ENCODE data around the gene NUDT3. TPM values are rescaled to one million over a fixed set of nuclear protein-coding genes. Genes with fewer than 3 reads are reported as not detected.

The NUDT3 gene
- total and polyA plus RNA-seq, 2 experiments from 2014 or later = 12.1 to 31.1 TPM

DNA sequence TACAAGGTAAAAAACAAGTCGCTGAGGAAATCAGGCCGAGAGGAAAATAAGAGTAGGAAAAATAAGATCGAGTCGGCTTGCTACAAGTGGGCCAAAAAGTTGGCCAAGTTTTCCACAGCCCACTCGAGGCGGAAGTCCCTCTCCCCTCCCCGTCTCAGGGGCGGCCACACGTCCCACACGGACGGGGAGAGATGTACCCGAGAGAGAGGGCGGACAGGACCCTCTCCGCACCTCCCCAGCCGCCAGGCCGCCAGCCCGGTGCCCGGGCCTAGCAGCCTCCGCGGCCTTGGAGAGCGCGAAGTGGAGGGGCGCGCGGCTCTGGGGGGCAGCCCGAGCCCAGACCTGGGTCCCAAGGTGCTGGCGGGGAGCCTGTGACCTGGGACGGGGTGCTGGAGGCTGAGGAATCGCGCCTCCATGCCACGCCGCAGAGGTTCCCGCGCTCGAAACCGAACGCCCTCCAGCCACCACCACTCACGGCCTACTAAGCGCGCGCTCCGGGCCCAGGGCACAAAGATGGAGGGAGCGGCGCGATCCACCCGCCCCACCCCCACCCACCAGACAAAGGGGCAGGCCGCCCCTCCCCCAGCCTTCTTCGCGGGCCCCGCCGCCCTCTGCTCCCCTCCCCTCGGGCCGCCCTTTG is 157.7 kb downstream of the NUDT3 start:
- peak overlapping the region; percentile 55 for H3K4me3 ChIP-seq
- peaks cover 18% of the 10 kb centered on the region for H4K20me1 ChIP-seq (replicated peaks; ENCODE audit: insufficient read depth)
- H2AFZ ChIP-seq = no peak overlapping the region
- peak overlapping the region; percentile 82 for H3K4me2 ChIP-seq
- no peaks in the 10 kb centered on the region for H3K27me3 ChIP-seq (ENCODE audit: insufficient read depth)
- Mint-ChIP-seq H3K4me1 (peaks cover 29% of the 10 kb centered on the region), H3K36me3 (ENCODE audit: low read depth) (peaks cover 17% of the 10 kb centered on the region), H3K9me3 (peaks cover 7% of the 10 kb centered on the region; the same call in 2 of the 3 replicates), H3K27ac (peak overlapping the region; percentile 96), H3K27me3 (ENCODE audit: insufficient read depth, low read depth, poor library complexity) (peaks cover 29% of the 10 kb centered on the region), H3K4me3 (peak overlapping the region; percentile 61)
- TF ChIP-seq POLR2AphosphoS5 (IDR thresholded peaks at IDR 0.05; ENCODE audit: low read depth) (peak; percentile 53), EZH2phosphoT487 (IDR thresholded peaks at IDR 0.05; ENCODE audit: unreplicated experiment) (no peak)
- peaks cover 34% of the 10 kb centered on the region for H3F3A ChIP-seq (replicated peaks; ENCODE audit: low read depth)
- H3K36me3 ChIP-seq (ENCODE audit: insufficient read depth) = peaks cover 11% of the 10 kb centered on the region; the same call in 1 of the 2 replicates
- DNase-seq (ENCODE audit: low spot score) (no peak), ATAC-seq (peak; percentile 19)
- H3K4me1 ChIP-seq (ENCODE audit: insufficient read depth) = peaks cover 33% of the 10 kb centered on the region
- H3K9me2 ChIP-seq (ENCODE audit: insufficient read depth) = no peaks in the 10 kb centered on the region
- peak overlapping the region; percentile 100 for H3K27ac ChIP-seq (ENCODE audit: low read depth)
- peaks cover 34% of the 10 kb centered on the region for H3K79me2 ChIP-seq (replicated peaks; ENCODE audit: insufficient read depth)

DNA sequence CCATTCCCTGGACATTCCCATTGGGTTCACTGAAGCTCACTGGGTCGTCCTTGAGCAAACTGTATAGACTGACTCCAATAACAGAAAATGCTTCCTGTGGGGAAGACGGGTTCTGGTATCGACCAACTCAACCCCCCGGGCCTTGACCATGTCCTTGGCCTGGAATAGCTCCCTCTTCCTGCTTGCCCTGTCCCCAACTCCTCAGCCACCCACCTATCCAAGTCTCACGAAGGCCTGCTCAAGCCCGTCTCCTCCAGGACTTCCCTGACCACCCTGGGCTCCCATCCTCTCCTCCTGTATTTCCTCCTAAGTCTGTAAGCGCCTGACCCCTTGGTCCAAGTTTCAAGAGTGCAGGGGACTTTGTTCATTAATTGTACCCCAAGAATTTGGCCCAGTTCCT is 158.6 kb downstream of the NUDT3 start:
- Histone ChIP-seq H3K4me3 (peak overlapping the region; percentile 55; the same call in 1 of the 2 replicates), H3K36me3 (ENCODE audit: insufficient read depth) (peaks cover 2% of the 10 kb centered on the region; the same call in 1 of the 2 replicates), H3F3A (replicated peaks; ENCODE audit: low read depth) (peaks cover 28% of the 10 kb centered on the region), H3K9me2 (ENCODE audit: insufficient read depth) (no peaks in the 10 kb centered on the region), H4K20me1 (replicated peaks; ENCODE audit: insufficient read depth) (peaks cover 9% of the 10 kb centered on the region), H3K79me2 (replicated peaks; ENCODE audit: insufficient read depth) (peaks cover 25% of the 10 kb centered on the region), H3K27me3 (ENCODE audit: insufficient read depth) (no peaks in the 10 kb centered on the region), H3K4me2 (peak overlapping the region; percentile 82), H3K27ac (ENCODE audit: low read depth) (peak overlapping the region; percentile 100), H3K4me1 (ENCODE audit: insufficient read depth) (peaks cover 28% of the 10 kb centered on the region), H2AFZ (no peak overlapping the region)
- Mint-ChIP-seq H3K4me3 (peak overlapping the region; percentile 61; the same call in 2 of the 3 replicates), H3K27ac (peak overlapping the region; percentile 96), H3K36me3 (ENCODE audit: low read depth) (peaks cover 8% of the 10 kb centered on the region), H3K27me3 (ENCODE audit: insufficient read depth, low read depth, poor library complexity) (peaks cover 28% of the 10 kb centered on the region), H3K9me3 (peaks cover 7% of the 10 kb centered on the region; the same call in 2 of the 3 replicates), H3K4me1 (peaks cover 27% of the 10 kb centered on the region)
- ATAC-seq (no peak), DNase-seq (ENCODE audit: low spot score) (no peak)
- TF ChIP-seq EZH2phosphoT487 (IDR thresholded peaks at IDR 0.05; ENCODE audit: unreplicated experiment) (no peak), POLR2AphosphoS5 (IDR thresholded peaks at IDR 0.05; ENCODE audit: low read depth) (no peak), JUNB (IDR thresholded peaks at IDR 0.05; ENCODE audit: unreplicated experiment) (no peak), ZNF114 (CRISPR knock-in tag; IDR thresholded peaks at IDR 0.05) (no peak), ETS1 (IDR thresholded peaks at IDR 0.05) (no peak), CTCF (conservative IDR thresholded peaks at IDR 0.05; ENCODE audit: low read depth in 2 of 2) (no peak), ZNF462 (CRISPR knock-in tag; IDR thresholded peaks at IDR 0.05) (no peak), CREB1 (CRISPR knock-in tag; IDR thresholded peaks at IDR 0.05; ENCODE audit: low read depth) (no peak), STAT1 (IDR thresholded peaks at IDR 0.05; ENCODE audit: unreplicated experiment) (no peak), ZNF331 (CRISPR knock-in tag; IDR thresholded peaks at IDR 0.05; ENCODE audit: low read depth) (no peak)
